K562 (cell line): ENCODE measurements around the gene MBNL2. TPM values are rescaled to one million over a fixed set of nuclear protein-coding genes. Genes with fewer than 3 reads are reported as not detected.

ENCODE experiments used
- ATF7 ChIP-seq: fragments of 450-650 bp; IDR thresholded peaks from 2 replicates; pipeline ENCODE4 v1.7.1; 2014; ENCODE audit warnings: mild to moderate bottlenecking, moderate library complexity
- EP400 ChIP-seq: fragments of 450-650 bp; IDR thresholded peaks from 2 replicates; pipeline ENCODE4 v1.6.1; 2017; ENCODE audit warnings: antibody characterized with exemption, mild to moderate bottlenecking, moderate library complexity
- GABPB2 ChIP-seq: fragments of 250-450 bp; sonication (Bioruptor Pico); conservative IDR thresholded peaks from 2 replicates; pipeline ENCODE4 v1.5.1; 2021; ENCODE audit warnings: mild to moderate bottlenecking
- HNRNPK ChIP-seq: fragments of 200-400 bp; formaldehyde crosslinking; IDR thresholded peaks from one replicate; pipeline ENCODE4 v1.6.1; 2018; ENCODE audit warnings: mild to moderate bottlenecking, low read depth, low read length; ENCODE audit not compliant: poor library complexity, severe bottlenecking
- JUND ChIP-seq, 2 experiments: IDR thresholded peaks; 2 replicates in 1 of 2; 3 replicates in 1 of 2; pipeline ENCODE4 v1.6.1; 2011; ENCODE audit warnings: borderline replicate concordance in 2 of 2, low read depth in 2 of 2, low read length in 2 of 2, improper control_type of control experiment in 1 of 2, missing biosample characterization in 1 of 2, missing genetic modification characterization in 1 of 2, missing genetic modification reagents in 1 of 2
- MCM2 ChIP-seq: fragments of 450-650 bp; IDR thresholded peaks from 2 replicates; pipeline ENCODE4 v1.6.1; 2017; ENCODE audit warnings: low read depth, mild to moderate bottlenecking
- NFYB ChIP-seq: IDR thresholded peaks from 2 replicates; pipeline ENCODE4 v1.6.1; 2011; ENCODE audit warnings: mild to moderate bottlenecking, moderate library complexity; ENCODE audit not compliant: insufficient read length; ENCODE audit errors: extremely low read depth
- PCBP2 ChIP-seq: fragments of 200-400 bp; formaldehyde crosslinking; IDR thresholded peaks from 2 replicates; pipeline ENCODE4 v1.6.1; 2018; ENCODE audit warnings: low read length, low read depth, mild to moderate bottlenecking, moderate library complexity; ENCODE audit not compliant: poor library complexity, severe bottlenecking
- POLR2G ChIP-seq: fragments of 200-400 bp; formaldehyde crosslinking; IDR thresholded peaks from 2 replicates; pipeline ENCODE4 v1.6.1; 2017; ENCODE audit warnings: low read depth, mild to moderate bottlenecking, antibody characterized with exemption, low read length, moderate library complexity
- POLR3A ChIP-seq: IDR thresholded peaks from 2 replicates; pipeline ENCODE4 v1.6.1; 2011; ENCODE audit warnings: borderline replicate concordance, mild to moderate bottlenecking, moderate library complexity; ENCODE audit not compliant: insufficient read length, insufficient read depth; ENCODE audit errors: extremely low read depth
- SMARCA4 ChIP-seq: fragments of 450-650 bp; IDR thresholded peaks from 2 replicates; pipeline ENCODE4 v1.6.1; 2016
- TEAD4 ChIP-seq, 2 experiments: sonication (generic) in 1 of 2; formaldehyde crosslinking in 1 of 2; IDR thresholded peaks; 2 replicates each; pipeline versions ENCODE4 v1.6.1 to v1.8.0; 2012 to 2022; ENCODE audit warnings: borderline replicate concordance in 1 of 2, inconsistent platforms in 1 of 2, low read length in 1 of 2, mild to moderate bottlenecking in 1 of 2, missing genetic modification reagents in 1 of 2
- polyA plus RNA-seq, 8 experiments: library from polyadenylated mRNA; depleted of rRNA in 4 of 8; stranded (reverse) in 5 of 8; unstranded in 3 of 8; fragments of >200 nt; fragmentation: Nextera tagmentation in 2 of 8; fragmentation: Illumina TruSeq in 1 of 8; extraction: Ambion mirVana in 2 of 8; extraction: Trizol in 1 of 8; gene quantifications; 2 replicates each; pipeline versions ENCODE4 v1.2.1 to v1.2.3, GENCODE V29; 2011 to 2014; ENCODE audit warnings: inconsistent platforms in 1 of 8, missing spikeins in 1 of 8
- total RNA-seq, 7 experiments: library from RNA; depleted of rRNA in 6 of 7; stranded (reverse); fragments of >200 nt in 6 of 7; fragmentation: Illumina TruSeq in 2 of 7; extraction: Trizol in 2 of 7; gene quantifications; 2 replicates each; pipeline versions ENCODE4 v1.2.1 to v1.2.3, GENCODE V29; 2011 to 2021; ENCODE audit warnings: low replicate concordance in 1 of 7
- TF ChIP-seq, protein P1 (sequence below): fragments of 450-650 bp; IDR thresholded peaks from 2 replicates; pipeline ENCODE4 v1.6.1; 2014; ENCODE audit warnings: low read depth, mild to moderate bottlenecking, moderate library complexity, borderline replicate concordance
- TF ChIP-seq, protein P2 (sequence below): fragments of 450-650 bp; IDR thresholded peaks from 2 replicates; pipeline ENCODE4 v1.6.1; 2017; ENCODE audit warnings: antibody characterized with exemption, mild to moderate bottlenecking
- TF ChIP-seq, protein P3 (sequence below): fragments of 450-650 bp; IDR thresholded peaks from one replicate; pipeline ENCODE4 v1.6.1; 2018; ENCODE audit warnings: mild to moderate bottlenecking, moderate library complexity; ENCODE audit not compliant: partially characterized antibody
- TF ChIP-seq, protein P4 (sequence below), 2 experiments: fragments of 450-650 bp; conservative IDR thresholded peaks; 2 replicates each; pipeline ENCODE4 v1.6.1; 2017; ENCODE audit warnings: mild to moderate bottlenecking in 2 of 2, moderate library complexity in 2 of 2

Gene MBNL2
- total and polyA plus RNA-seq, 9 of the 15 experiments (the other 6 are each of a cell fraction or from before 2014, with no cell fraction given), result 7.0 to 24.8 (median 13.8) TPM

DNA sequence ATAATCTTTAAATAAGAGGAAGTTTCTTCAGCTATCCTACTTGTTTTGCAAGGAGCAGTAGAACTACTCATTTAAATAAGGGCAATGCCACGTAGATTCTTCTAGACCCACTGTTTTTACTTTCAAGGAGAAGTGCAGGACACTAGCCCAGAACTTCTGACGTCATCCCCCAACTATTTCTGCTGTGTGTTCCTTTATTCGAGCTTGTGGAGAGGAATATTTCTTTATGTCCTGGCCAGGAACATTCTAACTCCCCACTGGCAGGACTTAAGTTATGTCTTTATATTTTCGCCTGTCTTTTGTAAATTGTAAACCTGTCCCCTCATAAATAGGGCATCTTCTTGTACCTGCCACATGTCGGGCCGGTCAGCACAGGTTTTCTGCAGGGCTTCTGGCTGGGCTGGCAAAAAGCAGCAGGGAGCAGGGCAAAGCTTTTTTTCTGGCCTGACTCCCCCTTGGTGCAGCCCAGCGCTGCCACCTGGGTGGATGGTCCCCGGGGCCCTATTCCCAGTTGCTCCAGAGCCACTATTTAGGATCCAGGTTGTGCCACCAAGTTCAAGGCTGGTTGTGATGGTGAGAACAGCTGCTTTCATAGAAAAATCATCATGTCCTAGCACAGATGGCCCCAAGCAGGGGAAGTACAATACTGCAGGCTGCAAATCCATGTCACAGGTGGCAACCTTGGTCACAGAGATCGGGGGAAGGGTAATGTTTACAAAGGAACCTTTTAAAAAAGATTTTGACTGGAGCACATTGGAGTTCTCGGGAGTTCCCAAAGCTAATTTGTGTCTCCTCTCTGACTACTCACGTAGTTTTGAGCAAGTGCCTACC, 1.8 kb downstream of the MBNL2 start (continued):
- TF ChIP-seq ATF7 (peak; percentile 96), TEAD4 (IDR thresholded peaks at IDR 0.05; ENCODE audit: low read length) (peak; percentile 57; the same call in 1 of the 2 replicates), TEAD4 (CRISPR knock-in tag; IDR thresholded peaks at IDR 0.05; ENCODE audit: borderline replicate concordance) (no peak), PCBP2 (no peak), EP400 (peak; percentile 57; the same call in 1 of the 2 replicates), HNRNPK (no peak), POLR2G (no peak), POLR3A (no peak), GABPB2 (CRISPR knock-in tag) (no peak), JUND (IDR thresholded peaks at IDR 0.05; ENCODE audit: borderline replicate concordance, low read depth, low read length) (peak; percentile 90), JUND (tag; IDR thresholded peaks at IDR 0.05; ENCODE audit: borderline replicate concordance, low read depth, low read length) (peak; percentile 89), NFYB (no peak), SMARCA4 (0 out of 2 replicates have a peak, but pooled peaks have one; percentile 23), MCM2 (no peak)
- TF ChIP-seq, protein P1, sequence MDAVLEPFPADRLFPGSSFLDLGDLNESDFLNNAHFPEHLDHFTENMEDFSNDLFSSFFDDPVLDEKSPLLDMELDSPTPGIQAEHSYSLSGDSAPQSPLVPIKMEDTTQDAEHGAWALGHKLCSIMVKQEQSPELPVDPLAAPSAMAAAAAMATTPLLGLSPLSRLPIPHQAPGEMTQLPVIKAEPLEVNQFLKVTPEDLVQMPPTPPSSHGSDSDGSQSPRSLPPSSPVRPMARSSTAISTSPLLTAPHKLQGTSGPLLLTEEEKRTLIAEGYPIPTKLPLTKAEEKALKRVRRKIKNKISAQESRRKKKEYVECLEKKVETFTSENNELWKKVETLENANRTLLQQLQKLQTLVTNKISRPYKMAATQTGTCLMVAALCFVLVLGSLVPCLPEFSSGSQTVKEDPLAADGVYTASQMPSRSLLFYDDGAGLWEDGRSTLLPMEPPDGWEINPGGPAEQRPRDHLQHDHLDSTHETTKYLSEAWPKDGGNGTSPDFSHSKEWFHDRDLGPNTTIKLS, result peak; percentile 63; the same call in 1 of the 2 replicates
- TF ChIP-seq, protein P2, sequence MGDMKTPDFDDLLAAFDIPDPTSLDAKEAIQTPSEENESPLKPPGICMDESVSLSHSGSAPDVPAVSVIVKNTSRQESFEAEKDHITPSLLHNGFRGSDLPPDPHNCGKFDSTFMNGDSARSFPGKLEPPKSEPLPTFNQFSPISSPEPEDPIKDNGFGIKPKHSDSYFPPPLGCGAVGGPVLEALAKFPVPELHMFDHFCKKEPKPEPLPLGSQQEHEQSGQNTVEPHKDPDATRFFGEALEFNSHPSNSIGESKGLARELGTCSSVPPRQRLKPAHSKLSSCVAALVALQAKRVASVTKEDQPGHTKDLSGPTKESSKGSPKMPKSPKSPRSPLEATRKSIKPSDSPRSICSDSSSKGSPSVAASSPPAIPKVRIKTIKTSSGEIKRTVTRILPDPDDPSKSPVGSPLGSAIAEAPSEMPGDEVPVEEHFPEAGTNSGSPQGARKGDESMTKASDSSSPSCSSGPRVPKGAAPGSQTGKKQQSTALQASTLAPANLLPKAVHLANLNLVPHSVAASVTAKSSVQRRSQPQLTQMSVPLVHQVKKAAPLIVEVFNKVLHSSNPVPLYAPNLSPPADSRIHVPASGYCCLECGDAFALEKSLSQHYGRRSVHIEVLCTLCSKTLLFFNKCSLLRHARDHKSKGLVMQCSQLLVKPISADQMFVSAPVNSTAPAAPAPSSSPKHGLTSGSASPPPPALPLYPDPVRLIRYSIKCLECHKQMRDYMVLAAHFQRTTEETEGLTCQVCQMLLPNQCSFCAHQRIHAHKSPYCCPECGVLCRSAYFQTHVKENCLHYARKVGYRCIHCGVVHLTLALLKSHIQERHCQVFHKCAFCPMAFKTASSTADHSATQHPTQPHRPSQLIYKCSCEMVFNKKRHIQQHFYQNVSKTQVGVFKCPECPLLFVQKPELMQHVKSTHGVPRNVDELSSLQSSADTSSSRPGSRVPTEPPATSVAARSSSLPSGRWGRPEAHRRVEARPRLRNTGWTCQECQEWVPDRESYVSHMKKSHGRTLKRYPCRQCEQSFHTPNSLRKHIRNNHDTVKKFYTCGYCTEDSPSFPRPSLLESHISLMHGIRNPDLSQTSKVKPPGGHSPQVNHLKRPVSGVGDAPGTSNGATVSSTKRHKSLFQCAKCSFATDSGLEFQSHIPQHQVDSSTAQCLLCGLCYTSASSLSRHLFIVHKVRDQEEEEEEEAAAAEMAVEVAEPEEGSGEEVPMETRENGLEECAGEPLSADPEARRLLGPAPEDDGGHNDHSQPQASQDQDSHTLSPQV, result 0 out of 2 replicates have a peak, but pooled peaks have one; percentile 26
- TF ChIP-seq, protein P3, sequence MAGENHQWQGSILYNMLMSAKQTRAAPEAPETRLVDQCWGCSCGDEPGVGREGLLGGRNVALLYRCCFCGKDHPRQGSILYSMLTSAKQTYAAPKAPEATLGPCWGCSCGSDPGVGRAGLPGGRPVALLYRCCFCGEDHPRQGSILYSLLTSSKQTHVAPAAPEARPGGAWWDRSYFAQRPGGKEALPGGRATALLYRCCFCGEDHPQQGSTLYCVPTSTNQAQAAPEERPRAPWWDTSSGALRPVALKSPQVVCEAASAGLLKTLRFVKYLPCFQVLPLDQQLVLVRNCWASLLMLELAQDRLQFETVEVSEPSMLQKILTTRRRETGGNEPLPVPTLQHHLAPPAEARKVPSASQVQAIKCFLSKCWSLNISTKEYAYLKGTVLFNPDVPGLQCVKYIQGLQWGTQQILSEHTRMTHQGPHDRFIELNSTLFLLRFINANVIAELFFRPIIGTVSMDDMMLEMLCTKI, result no peak
- TF ChIP-seq, protein P4, sequence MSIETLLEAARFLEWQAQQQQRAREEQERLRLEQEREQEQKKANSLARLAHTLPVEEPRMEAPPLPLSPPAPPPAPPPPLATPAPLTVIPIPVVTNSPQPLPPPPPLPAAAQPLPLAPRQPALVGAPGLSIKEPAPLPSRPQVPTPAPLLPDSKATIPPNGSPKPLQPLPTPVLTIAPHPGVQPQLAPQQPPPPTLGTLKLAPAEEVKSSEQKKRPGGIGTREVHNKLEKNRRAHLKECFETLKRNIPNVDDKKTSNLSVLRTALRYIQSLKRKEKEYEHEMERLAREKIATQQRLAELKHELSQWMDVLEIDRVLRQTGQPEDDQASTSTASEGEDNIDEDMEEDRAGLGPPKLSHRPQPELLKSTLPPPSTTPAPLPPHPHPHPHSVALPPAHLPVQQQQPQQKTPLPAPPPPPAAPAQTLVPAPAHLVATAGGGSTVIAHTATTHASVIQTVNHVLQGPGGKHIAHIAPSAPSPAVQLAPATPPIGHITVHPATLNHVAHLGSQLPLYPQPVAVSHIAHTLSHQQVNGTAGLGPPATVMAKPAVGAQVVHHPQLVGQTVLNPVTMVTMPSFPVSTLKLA (conservative IDR thresholded peaks at IDR 0.05), result 0 out of 4 replicates have a peak, but pooled peaks of 1 of the 2 experiments have one; percentile 35
